Lower leg skin (tissue), 3 donors: ENCODE results near the gene VSTM4.

Source experiments
- POLR2A ChIP-seq, 2 donors: fragments of 450-650 bp; IDR thresholded peaks; one replicate each; pipeline ENCODE4 v1.6.1; 2016 to 2017; ENCODE audit warnings: antibody characterized with exemption in 2 of 2, mild to moderate bottlenecking in 1 of 2, moderate library complexity in 1 of 2
- TF ChIP-seq, protein P1 (sequence below), 3 donors: fragments of 450-650 bp; IDR thresholded peaks; one replicate each; pipeline ENCODE4 v1.5.1; 2016; ENCODE audit warnings: antibody characterized with exemption in 3 of 3, mild to moderate bottlenecking in 3 of 3, moderate library complexity in 2 of 3

- TF ChIP-seq, protein P1, sequence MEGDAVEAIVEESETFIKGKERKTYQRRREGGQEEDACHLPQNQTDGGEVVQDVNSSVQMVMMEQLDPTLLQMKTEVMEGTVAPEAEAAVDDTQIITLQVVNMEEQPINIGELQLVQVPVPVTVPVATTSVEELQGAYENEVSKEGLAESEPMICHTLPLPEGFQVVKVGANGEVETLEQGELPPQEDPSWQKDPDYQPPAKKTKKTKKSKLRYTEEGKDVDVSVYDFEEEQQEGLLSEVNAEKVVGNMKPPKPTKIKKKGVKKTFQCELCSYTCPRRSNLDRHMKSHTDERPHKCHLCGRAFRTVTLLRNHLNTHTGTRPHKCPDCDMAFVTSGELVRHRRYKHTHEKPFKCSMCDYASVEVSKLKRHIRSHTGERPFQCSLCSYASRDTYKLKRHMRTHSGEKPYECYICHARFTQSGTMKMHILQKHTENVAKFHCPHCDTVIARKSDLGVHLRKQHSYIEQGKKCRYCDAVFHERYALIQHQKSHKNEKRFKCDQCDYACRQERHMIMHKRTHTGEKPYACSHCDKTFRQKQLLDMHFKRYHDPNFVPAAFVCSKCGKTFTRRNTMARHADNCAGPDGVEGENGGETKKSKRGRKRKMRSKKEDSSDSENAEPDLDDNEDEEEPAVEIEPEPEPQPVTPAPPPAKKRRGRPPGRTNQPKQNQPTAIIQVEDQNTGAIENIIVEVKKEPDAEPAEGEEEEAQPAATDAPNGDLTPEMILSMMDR (IDR thresholded peaks at IDR 0.05), result no peak
- no peak for TF ChIP-seq POLR2A (IDR thresholded peaks at IDR 0.05)
These were observed 36.7 kb upstream of the VSTM4 start for GRCh38 chr10:49152037-49152436.
